Measurements from ENCODE around the gene BZW1.
A peak's percentile ranks its signal among the peaks of the same experiment; 100 is the strongest.

BZW1 gene

DNA sequence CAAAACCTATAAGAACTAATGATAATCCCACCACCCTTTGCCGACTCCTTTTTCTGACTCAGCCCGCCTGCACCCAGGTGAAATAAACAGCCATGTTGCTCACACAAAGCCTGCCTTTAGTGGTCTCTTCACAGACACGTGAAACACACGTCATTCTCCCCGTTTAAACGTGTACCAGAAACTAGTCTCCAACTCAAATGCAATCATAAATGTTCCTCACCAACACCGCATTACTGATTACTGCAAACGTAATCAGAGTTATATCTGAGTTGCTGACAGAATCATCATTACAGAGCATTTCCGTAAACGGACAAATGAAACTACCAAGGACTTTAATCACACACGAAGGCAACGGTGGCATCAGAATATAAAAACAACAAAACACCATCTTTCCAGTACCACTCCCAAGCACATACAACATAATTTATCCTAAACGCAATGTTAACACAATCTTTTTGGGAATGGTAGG, 50.9 kb downstream of the BZW1 start (continued):
- TF ChIP-seq ZNF776 (tag by site-specific recombination; IDR thresholded peaks at IDR 0.05; ENCODE audit: borderline replicate concordance), result no peak
- peak; percentile 62 for TF ChIP-seq ZNF600 (tag by site-specific recombination; IDR thresholded peaks at IDR 0.05)
- no peak for TF ChIP-seq ZNF670 (tag by site-specific recombination; IDR thresholded peaks at IDR 0.05; ENCODE audit: low read depth)
- TF ChIP-seq WT1 (tag by site-specific recombination; IDR thresholded peaks at IDR 0.05), result 0 out of 2 replicates have a peak, but pooled peaks have one; percentile 6
- TF ChIP-seq ZNF133 (tag by site-specific recombination; IDR thresholded peaks at IDR 0.05), result no peak
- peak; percentile 69 for TF ChIP-seq GFI1B (tag by site-specific recombination; IDR thresholded peaks at IDR 0.05)
- TF ChIP-seq ZNF629 (tag by site-specific recombination; IDR thresholded peaks at IDR 0.05), result peak; percentile 94
- TF ChIP-seq PRDM4 (tag by site-specific recombination; IDR thresholded peaks at IDR 0.05), result no peak
- TF ChIP-seq ZNF280C (tag by site-specific recombination; IDR thresholded peaks at IDR 0.05), result no peak
- TF ChIP-seq, protein P1, sequence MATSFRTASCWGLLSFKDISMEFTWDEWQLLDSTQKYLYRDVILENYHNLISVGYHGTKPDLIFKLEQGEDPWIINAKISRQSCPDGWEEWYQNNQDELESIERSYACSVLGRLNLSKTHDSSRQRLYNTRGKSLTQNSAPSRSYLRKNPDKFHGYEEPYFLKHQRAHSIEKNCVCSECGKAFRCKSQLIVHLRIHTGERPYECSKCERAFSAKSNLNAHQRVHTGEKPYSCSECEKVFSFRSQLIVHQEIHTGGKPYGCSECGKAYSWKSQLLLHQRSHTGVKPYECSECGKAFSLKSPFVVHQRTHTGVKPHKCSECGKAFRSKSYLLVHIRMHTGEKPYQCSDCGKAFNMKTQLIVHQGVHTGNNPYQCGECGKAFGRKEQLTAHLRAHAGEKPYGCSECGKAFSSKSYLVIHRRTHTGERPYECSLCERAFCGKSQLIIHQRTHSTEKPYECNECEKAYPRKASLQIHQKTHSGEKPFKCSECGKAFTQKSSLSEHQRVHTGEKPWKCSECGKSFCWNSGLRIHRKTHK (tag by site-specific recombination; IDR thresholded peaks at IDR 0.05), result no peak
- no peak for TF ChIP-seq ZNF473 (tag by site-specific recombination; IDR thresholded peaks at IDR 0.05)
- TF ChIP-seq ZNF324 (tag by site-specific recombination; IDR thresholded peaks at IDR 0.05), result 0 out of 2 replicates have a peak, but pooled peaks have one; percentile 53
- TF ChIP-seq ZBTB21 (tag by site-specific recombination; IDR thresholded peaks at IDR 0.05), result peak; percentile 74; the same call in 1 of the 2 replicates
- 0 out of 2 replicates have a peak, but pooled peaks have one; percentile 18 for TF ChIP-seq ZNF24 (tag by site-specific recombination; IDR thresholded peaks at IDR 0.05)
- TF ChIP-seq KLF17 (tag by site-specific recombination; IDR thresholded peaks at IDR 0.05), result no peak
- TF ChIP-seq ZNF529 (tag by site-specific recombination; IDR thresholded peaks at IDR 0.05; ENCODE audit: insufficient replicate concordance), result no peak
- TF ChIP-seq, protein P2, sequence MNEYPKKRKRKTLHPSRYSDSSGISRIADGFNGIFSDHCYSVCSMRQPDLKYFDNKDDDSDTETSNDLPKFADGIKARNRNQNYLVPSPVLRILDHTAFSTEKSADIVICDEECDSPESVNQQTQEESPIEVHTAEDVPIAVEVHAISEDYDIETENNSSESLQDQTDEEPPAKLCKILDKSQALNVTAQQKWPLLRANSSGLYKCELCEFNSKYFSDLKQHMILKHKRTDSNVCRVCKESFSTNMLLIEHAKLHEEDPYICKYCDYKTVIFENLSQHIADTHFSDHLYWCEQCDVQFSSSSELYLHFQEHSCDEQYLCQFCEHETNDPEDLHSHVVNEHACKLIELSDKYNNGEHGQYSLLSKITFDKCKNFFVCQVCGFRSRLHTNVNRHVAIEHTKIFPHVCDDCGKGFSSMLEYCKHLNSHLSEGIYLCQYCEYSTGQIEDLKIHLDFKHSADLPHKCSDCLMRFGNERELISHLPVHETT (tag by site-specific recombination; IDR thresholded peaks at IDR 0.05), result no peak
- TF ChIP-seq ZNF280D (tag by site-specific recombination; IDR thresholded peaks at IDR 0.05), result no peak
- peak; percentile 55 for TF ChIP-seq OSR2 (tag by site-specific recombination; IDR thresholded peaks at IDR 0.05)
- TF ChIP-seq ZNF571 (tag by site-specific recombination; IDR thresholded peaks at IDR 0.05), result no peak
- peak; percentile 49; the same call in 1 of the 2 replicates for TF ChIP-seq OVOL3 (tag by site-specific recombination; IDR thresholded peaks at IDR 0.05)
- no peak for TF ChIP-seq TRIM28 (IDR thresholded peaks at IDR 0.05; ENCODE audit: borderline replicate concordance, low read length)
- no peak for TF ChIP-seq INSM2 (tag by site-specific recombination; IDR thresholded peaks at IDR 0.05)
- no peak for TF ChIP-seq ZSCAN5A (tag by site-specific recombination; IDR thresholded peaks at IDR 0.05)

Data from HEK293 (cell line).